Heart left ventricle (tissue), 16 donors: ENCODE results near the gene HOATZ. TPM values are rescaled to one million over a fixed set of nuclear protein-coding genes. Genes with fewer than 3 reads are reported as not detected.

Experiments used
- ATAC-seq, 4 donors: fragments of 200-7000 bp; cut with Tn5 transposase; one replicate each; pipeline ENCODE4 v1.9.1; 2020 to 2022; ENCODE audit warnings: moderate library complexity in 4 of 4, mild to moderate bottlenecking in 3 of 4, moderate number of reproducible peaks in 1 of 4
- DNase-seq, 5 donors: peaks; one replicate each; pipeline ENCODE4 v3.0.0-alpha.2; 2020
- H3K27ac ChIP-seq, 12 donors: fragments of 200-600 bp; sonication (generic) in 4 of 12; one replicate each; pipeline versions ENCODE4 v1.5.0 to v1.8.0; 2016 to 2022; ENCODE audit warnings: mild to moderate bottlenecking in 2 of 12
- H3K27me3 ChIP-seq, 9 donors: fragments of 200-600 bp; sonication (generic) in 2 of 9; one replicate each; pipeline versions ENCODE4 v1.5.1 to v1.8.0; 2016 to 2022; ENCODE audit warnings: mild to moderate bottlenecking in 3 of 9
- H3K36me3 ChIP-seq, 9 donors: fragments of 200-600 bp; sonication (generic) in 2 of 9; one replicate each; pipeline versions ENCODE4 v1.5.0 to v1.8.0; 2018 to 2022; ENCODE audit warnings: mild to moderate bottlenecking in 2 of 9
- H3K4me1 ChIP-seq, 12 donors: fragments of 200-600 bp; sonication (generic) in 4 of 12; one replicate each; pipeline versions ENCODE4 v1.5.0 to v1.8.0; 2016 to 2022; ENCODE audit warnings: mild to moderate bottlenecking in 3 of 12
- H3K4me3 ChIP-seq, 12 donors: fragments of 200-600 bp; sonication (generic) in 4 of 12; one replicate each; pipeline versions ENCODE4 v1.5.0 to v1.8.0; 2017 to 2022; ENCODE audit warnings: mild to moderate bottlenecking in 9 of 12, moderate library complexity in 4 of 12
- H3K9me3 ChIP-seq, 12 donors: fragments of 200-600 bp; sonication (generic) in 4 of 12; one replicate each; pipeline versions ENCODE4 v1.5.0 to v1.8.0; 2016 to 2022; ENCODE audit warnings: mild to moderate bottlenecking in 1 of 12
- POLR2A ChIP-seq, 2 donors: fragments of 450-650 bp; IDR thresholded peaks; one replicate each; pipeline ENCODE4 v1.6.1; 2017; ENCODE audit warnings: antibody characterized with exemption in 2 of 2, mild to moderate bottlenecking in 2 of 2, moderate library complexity in 2 of 2
- WGBS, 4 donors: extraction: QIAGEN DNeasy Blood & Tissue Kit in 2 of 4; methylation state at CpG; one replicate each; pipeline versions ENCODE4 v1.1.5 to v1.1.7; 2013 to 2018; 5-methylcytosine and 5-hydroxymethylcytosine counted together
- intact Hi-C, 10 donors: fragments of 100-400 bp; cut with DNase I; formaldehyde crosslinking; loops; one replicate each; pipeline versions ENCODE4 v1.11.1 to v1.14.2; 2022
- polyA plus RNA-seq, 2 donors: library from polyadenylated mRNA; stranded (reverse); fragments of 200-250 nt; gene quantifications; one replicate each; pipeline ENCODE4 v1.2.3, GENCODE V29; 2013
- total RNA-seq, 9 donors: library from RNA; depleted of rRNA in 2 of 9; stranded (reverse); fragments of >200 nt in 2 of 9; fragmentation: NEBNext Ultra II Directional in 3 of 9; extraction: Animal tissue kit (Norgen Biotek cat#: 25700) in 3 of 9; gene quantifications; one replicate each; pipeline versions ENCODE4 v1.1.0 to v1.2.4, GENCODE V29; 2016 to 2023
- TF ChIP-seq, protein P1 (sequence below), 12 donors: fragments of 200-600 bp; sonication (generic) in 4 of 12; IDR thresholded peaks; one replicate each; pipeline versions ENCODE4 v1.5.0 to v1.8.0; 2018 to 2022; ENCODE audit warnings: antibody characterized with exemption in 12 of 12, mild to moderate bottlenecking in 5 of 12
- donor health status: ischemic (EF 13 %, LVEDD 7.1; RV severe dilation, severe dysfunction).
- donor health status: healthy with polysubstance abuse.
- donor health status: DM: no; HTN: yes; CAD: no.
- donor health status: DM: no; HTN: no; CAD: no.
- donor health status: ischemic (EF 25% LVEDD 6.9; RV normal size, moderate dysfunction).
- donor health status: ischemic (EF 25% LVEDD 5.7; RV mildly dilated, moderate dysfunction).
- donor health status: healthy.
- donor health status: DM: yes; HTN: yes; CAD: no.
- donor health status: ischemic (EF 35%, LVEDD 5.7; RV mildly dilated, moderate dysfunction).
- donor health status: nonischemic (EF 11% LVEDD 7.7; RV severe dilation, severe dysfunction).
- donor health status: DM: yes; HTN: yes; CAD: no.
- donor health status: PGD.
- donor health status: ischemic (EF 29% LVEDD 5.4; RV normal size, mild dysfunction).
- donor health status: nonischemic (EF 23%, LVEDD 6.1; RV moderate dilation, normal function).

The HOATZ gene
- total and polyA plus RNA-seq, 11 donors = not detected

DNA sequence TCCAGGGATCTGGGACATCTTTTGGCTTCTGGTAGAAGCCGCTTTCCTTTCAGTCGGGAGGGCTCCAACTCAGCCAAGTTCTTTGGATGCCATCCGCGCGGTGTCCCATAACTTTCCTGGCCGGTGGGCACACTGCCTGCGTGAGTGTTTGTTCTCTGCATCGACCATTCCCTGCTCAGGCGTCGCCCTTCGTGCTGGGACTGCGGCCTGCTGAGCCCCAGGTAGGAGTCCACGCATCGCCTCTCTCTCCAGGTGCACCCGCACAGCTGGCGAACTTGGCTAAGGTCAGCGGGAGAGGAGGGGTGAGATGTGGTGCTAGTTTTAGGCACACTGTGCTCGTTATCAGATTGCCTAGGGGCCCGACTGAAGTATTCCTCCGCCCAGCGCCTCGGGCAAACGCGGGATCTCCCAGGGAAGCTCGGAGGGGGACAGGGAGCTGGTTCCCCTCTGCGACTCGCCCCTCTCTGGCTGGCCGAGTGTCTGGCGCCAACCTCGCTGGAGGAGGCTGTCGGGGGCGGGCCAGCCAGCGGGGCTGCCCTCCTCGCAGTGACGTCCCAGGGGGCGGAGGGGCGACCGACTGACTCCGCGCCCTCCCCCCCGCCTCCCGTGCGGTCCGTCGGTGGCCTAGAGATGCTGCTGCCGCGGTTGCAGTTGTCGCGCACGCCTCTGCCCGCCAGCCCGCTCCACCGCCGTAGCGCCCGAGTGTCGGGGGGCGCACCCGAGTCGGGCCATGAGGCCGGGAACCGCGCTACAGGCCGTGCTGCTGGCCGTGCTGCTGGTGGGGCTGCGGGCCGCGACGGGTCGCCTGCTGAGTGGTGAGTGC is 25.7 kb downstream of the HOATZ start, which contains the start of gene LAYN:
Gene LAYN, plus strand, starts transcription at position 607 of the 823 bp plus-strand sequence. Its CDS starts 124 bp downstream, at position 731.
- peak in 1 of 2 donors; percentile 31 for TF ChIP-seq POLR2A (IDR thresholded peaks at IDR 0.05)
- TF ChIP-seq, protein P1, sequence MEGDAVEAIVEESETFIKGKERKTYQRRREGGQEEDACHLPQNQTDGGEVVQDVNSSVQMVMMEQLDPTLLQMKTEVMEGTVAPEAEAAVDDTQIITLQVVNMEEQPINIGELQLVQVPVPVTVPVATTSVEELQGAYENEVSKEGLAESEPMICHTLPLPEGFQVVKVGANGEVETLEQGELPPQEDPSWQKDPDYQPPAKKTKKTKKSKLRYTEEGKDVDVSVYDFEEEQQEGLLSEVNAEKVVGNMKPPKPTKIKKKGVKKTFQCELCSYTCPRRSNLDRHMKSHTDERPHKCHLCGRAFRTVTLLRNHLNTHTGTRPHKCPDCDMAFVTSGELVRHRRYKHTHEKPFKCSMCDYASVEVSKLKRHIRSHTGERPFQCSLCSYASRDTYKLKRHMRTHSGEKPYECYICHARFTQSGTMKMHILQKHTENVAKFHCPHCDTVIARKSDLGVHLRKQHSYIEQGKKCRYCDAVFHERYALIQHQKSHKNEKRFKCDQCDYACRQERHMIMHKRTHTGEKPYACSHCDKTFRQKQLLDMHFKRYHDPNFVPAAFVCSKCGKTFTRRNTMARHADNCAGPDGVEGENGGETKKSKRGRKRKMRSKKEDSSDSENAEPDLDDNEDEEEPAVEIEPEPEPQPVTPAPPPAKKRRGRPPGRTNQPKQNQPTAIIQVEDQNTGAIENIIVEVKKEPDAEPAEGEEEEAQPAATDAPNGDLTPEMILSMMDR (IDR thresholded peaks at IDR 0.05) = no peak
- peaks cover 0 to 30% (median 16%) of the 10 kb centered on the region in 12 donors for H3K4me1 ChIP-seq
- peaks cover 0 to 34% (median 0%) of the 10 kb centered on the region in 9 donors for H3K27me3 ChIP-seq
- peak in 3 of 4 donors; percentile 49 to 64 (median 62) for ATAC-seq
- peaks cover 0 to 5% (median 0%) of the 10 kb centered on the region in 9 donors for H3K36me3 ChIP-seq
- peak; percentile 61 to 76 (median 62) for DNase-seq
- no peaks in the 10 kb centered on the region for H3K9me3 ChIP-seq
- H3K4me3 ChIP-seq = peak within 1 kb of the TSS; percentile 53 to 70 (median 62)
- WGBS, 4 donors = 4 to 7% (median 4%) methylated on average over 21 to 70 of the region's 70 CpGs
- intact Hi-C loops = no loop called here
- peak within 1 kb of the TSS; percentile 35 to 90 (median 69) for H3K27ac ChIP-seq

DNA sequence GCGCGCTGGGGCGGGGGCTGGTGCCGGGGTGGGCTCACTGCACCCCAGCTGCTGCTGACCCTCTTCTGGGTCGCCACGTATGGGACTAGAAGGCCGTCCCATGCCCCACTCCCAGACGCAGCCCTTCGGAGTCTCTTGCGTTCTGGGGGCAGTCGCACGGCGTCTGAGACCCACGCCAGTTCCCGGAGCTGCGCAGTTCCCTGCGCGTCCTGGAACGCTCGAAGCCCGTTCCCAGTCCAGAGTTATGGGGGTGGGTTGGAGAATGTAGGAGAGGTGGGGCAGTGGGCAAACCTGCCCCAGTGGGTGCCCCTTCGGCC is 26.3 kb downstream of the HOATZ start:
- WGBS, 4 donors = 1 to 5% (median 2%) methylated on average over 4 to 22 of the region's 22 CpGs
- peak in 1 of 4 donors; percentile 26 for ATAC-seq
- peaks cover 0 to 6% (median 0%) of the 10 kb centered on the region in 9 donors for H3K36me3 ChIP-seq

DNA sequence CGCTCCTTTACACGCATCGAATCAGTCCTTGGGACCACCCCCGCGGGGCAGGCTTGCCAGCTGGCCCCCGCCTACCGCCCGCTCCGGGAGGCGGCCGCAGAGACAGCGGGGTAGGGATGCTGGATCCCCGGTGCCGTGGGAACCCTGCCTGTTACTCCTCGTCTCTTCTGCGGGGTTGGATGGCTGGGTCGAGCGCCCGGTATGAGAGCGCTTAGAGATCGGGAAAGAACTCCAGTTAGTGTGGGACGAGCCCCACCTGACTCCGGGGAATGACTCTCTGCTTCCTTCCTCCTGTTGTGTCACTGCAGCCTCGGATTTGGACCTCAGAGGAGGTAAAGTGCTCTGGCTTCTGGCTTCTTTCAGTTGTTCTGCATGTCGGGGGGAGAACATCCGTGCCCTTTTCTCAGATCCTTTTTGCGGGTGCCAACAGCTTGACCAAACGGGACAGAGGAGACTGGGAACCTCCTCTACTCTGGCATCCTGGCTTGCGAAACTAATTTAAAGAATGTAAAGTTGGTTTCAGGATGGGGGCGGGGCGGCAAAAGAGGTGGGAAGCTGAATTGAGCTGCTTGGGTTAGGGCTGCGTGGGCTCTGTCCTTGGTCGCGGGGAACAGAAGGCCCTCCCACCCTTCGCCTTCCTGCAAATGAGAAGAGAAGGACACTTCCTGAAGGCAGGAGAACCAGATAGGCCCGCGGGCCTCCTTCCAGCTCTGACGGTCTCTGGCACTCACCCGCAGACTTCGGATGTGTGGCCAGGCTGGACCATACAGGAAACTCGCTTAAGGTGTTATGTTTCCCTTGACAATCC is 26.9 kb downstream of the HOATZ start:
- Histone ChIP-seq H3K36me3 (peaks cover 0 to 7% (median 0%) of the 10 kb centered on the region in 9 donors), H3K4me1 (peaks cover 0 to 30% (median 16%) of the 10 kb centered on the region in 12 donors), H3K27ac (peak overlapping the region; percentile 35 to 90 (median 69)), H3K9me3 (no peaks in the 10 kb centered on the region), H3K4me3 (peak overlapping the region; percentile 53 to 70 (median 62)), H3K27me3 (peaks cover 0 to 34% (median 0%) of the 10 kb centered on the region in 9 donors)
- ATAC-seq = peak; percentile 58 to 83 (median 69)
- peak; percentile 57 to 71 (median 63) for DNase-seq
- intact Hi-C loops = no loop called here
- 4 to 6% (median 5%) methylated on average over 41 of the region's 41 CpGs for WGBS, 4 donors
- TF ChIP-seq, protein P1 (IDR thresholded peaks at IDR 0.05) = no peak
- TF ChIP-seq POLR2A (IDR thresholded peaks at IDR 0.05) = no peak

More for the DNA sequence above, 26.3 kb downstream of the HOATZ start:
- Histone ChIP-seq H3K4me1 (peaks cover 0 to 30% (median 16%) of the 10 kb centered on the region in 12 donors), H3K4me3 (peak overlapping the region; percentile 53 to 70 (median 62)), H3K9me3 (no peaks in the 10 kb centered on the region), H3K27ac (peak overlapping the region; percentile 35 to 90 (median 69)), H3K27me3 (peaks cover 0 to 34% (median 0%) of the 10 kb centered on the region in 9 donors)
- intact Hi-C loops = no loop called here
- peak in 2 of 5 donors; percentile 31 to 56 for DNase-seq
- TF ChIP-seq, protein P1 (IDR thresholded peaks at IDR 0.05) = no peak
- no peak for TF ChIP-seq POLR2A (IDR thresholded peaks at IDR 0.05)
